ENCODE data around the gene RTL3.
A peak's percentile ranks its signal among the peaks of the same experiment; 100 is the strongest.
"Not testable (repeated sequence)": the region's sequence is repeated elsewhere in the genome, so short reads cannot be mapped to it uniquely, and the experiment has no call there.

The RTL3 gene

DNA sequence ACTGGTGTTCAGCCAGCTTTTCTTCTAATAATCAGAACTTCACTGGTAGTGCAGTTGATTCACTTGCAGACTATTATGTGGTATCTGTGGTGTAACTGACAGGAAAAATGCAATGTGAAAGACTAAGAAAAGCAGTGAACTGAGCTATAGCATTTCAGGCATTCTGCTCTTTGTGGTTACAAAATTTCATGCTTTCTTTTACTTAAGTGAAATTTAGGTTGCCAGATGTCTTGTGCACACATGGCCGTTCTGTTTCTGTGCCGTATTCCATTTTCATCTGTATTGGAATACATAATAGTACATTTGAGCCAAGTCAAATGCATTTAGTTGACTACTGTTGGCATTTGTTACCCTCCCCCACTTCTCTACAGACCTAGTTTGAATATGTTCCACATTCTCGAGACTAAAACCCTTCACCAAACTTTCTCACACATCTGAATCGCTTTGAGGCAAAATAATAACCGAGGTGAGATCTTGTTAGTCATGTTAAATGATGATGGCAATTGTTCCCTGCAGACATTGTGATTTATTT, 8.2 kb downstream of the RTL3 start:
- Histone ChIP-seq H3K4me1 (ENCODE audit: insufficient read depth, low read length) (peaks cover 61% of the 10 kb centered on the region), H3K36me3 (ENCODE audit: insufficient read depth, low read length) (no peaks in the 10 kb centered on the region), H4K20me1 (ENCODE audit: insufficient read depth, low read length) (no peaks in the 10 kb centered on the region), H3K9me3 (ENCODE audit: insufficient read depth, low read length, severe bottlenecking) (no peaks in the 10 kb centered on the region), H2AFZ (ENCODE audit: low read depth, low read length) (peak overlapping the region; percentile 39), H3K4me3 (ENCODE audit: low read depth in 1 of 2, low read length in 2 of 2) (no peak overlapping the region), H3K4me2 (ENCODE audit: insufficient read depth, low read length) (peak overlapping the region; percentile 56), H3K9ac (ENCODE audit: low read depth, low read length) (peak overlapping the region; percentile 55), H3K27ac (ENCODE audit: low read length) (peak overlapping the region; percentile 99), H3K79me2 (ENCODE audit: insufficient read depth, low read length) (no peaks in the 10 kb centered on the region), H3K27me3 (ENCODE audit: insufficient read depth, low read length, poor library complexity) (no peaks in the 10 kb centered on the region)
- TF ChIP-seq EZH2 (IDR thresholded peaks at IDR 0.05; ENCODE audit: borderline replicate concordance, low read depth, low read length, severe bottlenecking): no peak
- TF ChIP-seq, protein P1, sequence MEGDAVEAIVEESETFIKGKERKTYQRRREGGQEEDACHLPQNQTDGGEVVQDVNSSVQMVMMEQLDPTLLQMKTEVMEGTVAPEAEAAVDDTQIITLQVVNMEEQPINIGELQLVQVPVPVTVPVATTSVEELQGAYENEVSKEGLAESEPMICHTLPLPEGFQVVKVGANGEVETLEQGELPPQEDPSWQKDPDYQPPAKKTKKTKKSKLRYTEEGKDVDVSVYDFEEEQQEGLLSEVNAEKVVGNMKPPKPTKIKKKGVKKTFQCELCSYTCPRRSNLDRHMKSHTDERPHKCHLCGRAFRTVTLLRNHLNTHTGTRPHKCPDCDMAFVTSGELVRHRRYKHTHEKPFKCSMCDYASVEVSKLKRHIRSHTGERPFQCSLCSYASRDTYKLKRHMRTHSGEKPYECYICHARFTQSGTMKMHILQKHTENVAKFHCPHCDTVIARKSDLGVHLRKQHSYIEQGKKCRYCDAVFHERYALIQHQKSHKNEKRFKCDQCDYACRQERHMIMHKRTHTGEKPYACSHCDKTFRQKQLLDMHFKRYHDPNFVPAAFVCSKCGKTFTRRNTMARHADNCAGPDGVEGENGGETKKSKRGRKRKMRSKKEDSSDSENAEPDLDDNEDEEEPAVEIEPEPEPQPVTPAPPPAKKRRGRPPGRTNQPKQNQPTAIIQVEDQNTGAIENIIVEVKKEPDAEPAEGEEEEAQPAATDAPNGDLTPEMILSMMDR (IDR thresholded peaks at IDR 0.05; ENCODE audit: borderline replicate concordance, extremely low read depth, low read length, poor library complexity, severe bottlenecking): no peak
- DNase-seq (peak; percentile 66), ATAC-seq (ENCODE audit: insufficient read depth, low read depth) (peak; percentile 80)

DNA sequence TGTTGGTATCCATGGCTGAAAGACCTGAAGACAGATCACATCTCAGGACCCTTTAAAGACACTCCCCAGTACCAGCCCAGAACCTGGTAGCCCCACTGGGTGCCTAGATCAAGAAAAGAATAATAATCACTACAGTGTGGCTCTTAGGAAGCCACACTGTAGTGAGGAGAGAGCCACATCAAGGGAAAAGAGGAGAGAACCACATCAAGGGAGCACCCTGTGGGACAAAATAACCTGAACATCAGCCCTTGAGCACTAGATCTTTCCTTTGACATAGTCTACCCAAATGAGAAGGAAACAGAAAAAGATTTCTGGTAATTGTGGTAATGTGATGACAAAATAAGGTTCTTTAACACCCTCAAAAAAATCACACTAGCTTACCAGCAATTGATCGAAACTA, 15.3 kb downstream of the RTL3 start:
- H3K9me3 ChIP-seq (ENCODE audit: insufficient read depth, low read length, severe bottlenecking): no peaks in the 10 kb centered on the region
- H3K27me3 ChIP-seq (ENCODE audit: insufficient read depth, low read length, poor library complexity): no peaks in the 10 kb centered on the region
- ATAC-seq (ENCODE audit: insufficient read depth, low read depth) (peak; percentile 99), DNase-seq (peak; percentile 75)
- H3K79me2 ChIP-seq (ENCODE audit: insufficient read depth, low read length): no peaks in the 10 kb centered on the region
- no peak overlapping the region for H2AFZ ChIP-seq (ENCODE audit: low read depth, low read length)
- H3K4me1 ChIP-seq (ENCODE audit: insufficient read depth, low read length): peaks cover 22% of the 10 kb centered on the region
- H3K4me2 ChIP-seq (ENCODE audit: insufficient read depth, low read length): peak overlapping the region; percentile 42
- no peak overlapping the region for H3K4me3 ChIP-seq (ENCODE audit: low read depth in 1 of 2, low read length in 2 of 2)
- H3K9ac ChIP-seq (ENCODE audit: low read depth, low read length): no peak overlapping the region
- H3K36me3 ChIP-seq (ENCODE audit: insufficient read depth, low read length): no peaks in the 10 kb centered on the region
- TF ChIP-seq, protein P1 (IDR thresholded peaks at IDR 0.05; ENCODE audit: borderline replicate concordance, extremely low read depth, low read length, poor library complexity, severe bottlenecking): no peak
- TF ChIP-seq EZH2 (IDR thresholded peaks at IDR 0.05; ENCODE audit: borderline replicate concordance, low read depth, low read length, severe bottlenecking): no peak
- no peak overlapping the region for H3K27ac ChIP-seq (ENCODE audit: low read length)
- no peaks in the 10 kb centered on the region for H4K20me1 ChIP-seq (ENCODE audit: insufficient read depth, low read length)

DNA sequence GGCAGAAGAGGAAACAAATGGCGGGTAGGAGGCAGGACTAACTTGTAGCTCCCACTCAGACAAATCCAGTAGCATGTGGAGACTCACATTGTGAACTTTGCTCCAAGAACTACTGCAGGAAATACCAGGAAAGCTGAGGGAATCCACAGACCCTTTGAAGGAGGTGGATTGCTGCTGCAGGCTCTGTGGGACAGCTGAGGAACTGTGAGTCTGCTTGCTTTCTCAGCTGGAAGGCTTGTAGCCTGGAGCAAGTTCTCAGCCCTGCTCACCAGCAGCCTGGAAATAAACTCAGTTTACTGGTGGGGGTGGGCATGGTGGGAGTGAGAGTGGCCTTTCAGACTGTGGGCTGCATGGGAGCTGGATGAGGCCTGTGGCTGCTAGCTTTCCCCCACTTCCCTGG, 16.0 kb downstream of the RTL3 start:
- no peak for ATAC-seq (ENCODE audit: insufficient read depth, low read depth)
- no peak for DNase-seq
- no peak overlapping the region for H3K27ac ChIP-seq (ENCODE audit: low read length)
- H4K20me1 ChIP-seq (ENCODE audit: insufficient read depth, low read length): no peaks in the 10 kb centered on the region
- no peaks in the 10 kb centered on the region for H3K36me3 ChIP-seq (ENCODE audit: insufficient read depth, low read length)
- H3K27me3 ChIP-seq (ENCODE audit: insufficient read depth, low read length, poor library complexity): no peaks in the 10 kb centered on the region
- H3K4me2 ChIP-seq (ENCODE audit: insufficient read depth, low read length): no peak overlapping the region
- no peak overlapping the region for H2AFZ ChIP-seq (ENCODE audit: low read depth, low read length)
- TF ChIP-seq, protein P1 (IDR thresholded peaks at IDR 0.05; ENCODE audit: borderline replicate concordance, extremely low read depth, low read length, poor library complexity, severe bottlenecking): no peak
- TF ChIP-seq EZH2 (IDR thresholded peaks at IDR 0.05; ENCODE audit: borderline replicate concordance, low read depth, low read length, severe bottlenecking): no peak
- H3K4me3 ChIP-seq (ENCODE audit: low read depth in 1 of 2, low read length in 2 of 2): no peak overlapping the region
- H3K9me3 ChIP-seq (ENCODE audit: insufficient read depth, low read length, severe bottlenecking): no peaks in the 10 kb centered on the region
- peaks cover 20% of the 10 kb centered on the region for H3K4me1 ChIP-seq (ENCODE audit: insufficient read depth, low read length)
- no peak overlapping the region for H3K9ac ChIP-seq (ENCODE audit: low read depth, low read length)
- no peaks in the 10 kb centered on the region for H3K79me2 ChIP-seq (ENCODE audit: insufficient read depth, low read length)

DNA sequence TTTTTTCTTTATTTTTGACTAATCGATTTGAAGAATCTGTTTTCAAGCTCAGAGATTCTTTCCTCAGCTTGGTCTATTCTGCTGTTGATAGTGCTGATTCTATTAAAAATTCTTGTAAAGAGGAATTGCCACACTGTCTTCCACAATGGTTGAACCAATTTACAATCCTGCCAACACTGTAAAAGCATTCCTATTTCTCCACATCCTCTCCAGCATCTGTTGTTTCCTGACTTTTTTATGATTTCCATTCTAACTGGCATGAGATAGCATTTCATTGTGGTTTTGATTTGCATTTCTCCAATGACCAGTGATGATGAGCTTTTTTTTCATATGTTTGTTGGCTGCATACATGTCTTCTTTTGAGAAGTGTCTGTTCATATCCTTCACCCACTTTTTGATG, 23.0 kb downstream of the RTL3 start:
- peaks cover 14% of the 10 kb centered on the region for H3K9me3 ChIP-seq (ENCODE audit: insufficient read depth, low read length, severe bottlenecking)
- H3K4me2 ChIP-seq (ENCODE audit: insufficient read depth, low read length); ATAC-seq (ENCODE audit: insufficient read depth, low read depth); H4K20me1 ChIP-seq (ENCODE audit: insufficient read depth, low read length); H3K79me2 ChIP-seq (ENCODE audit: insufficient read depth, low read length); DNase-seq; H3K27me3 ChIP-seq (ENCODE audit: insufficient read depth, low read length, poor library complexity); H2AFZ ChIP-seq (ENCODE audit: low read depth, low read length); H3K4me1 ChIP-seq (ENCODE audit: insufficient read depth, low read length); H3K9ac ChIP-seq (ENCODE audit: low read depth, low read length); H3K27ac ChIP-seq (ENCODE audit: low read length); H3K4me3 ChIP-seq (ENCODE audit: low read depth in 1 of 2, low read length in 2 of 2); H3K36me3 ChIP-seq (ENCODE audit: insufficient read depth, low read length): not testable (repeated sequence)
